SK-N-MC (cell line): ENCODE results near the gene CLIC4.

Source experiments
- EZH2 ChIP-seq: fragments of 200-600 bp; sonication (generic); IDR thresholded peaks from one replicate; pipeline ENCODE4 v1.6.1; 2017; ENCODE audit warnings: antibody characterized with exemption
- FOXP2 ChIP-seq: optimal IDR thresholded peaks from 2 replicates; pipeline ENCODE3; 2011; ENCODE audit warnings: mild to moderate bottlenecking, moderate library complexity; ENCODE audit not compliant: insufficient read depth; ENCODE audit errors: extremely low read length, control extremely low read depth
- POLR2AphosphoS5 ChIP-seq: IDR thresholded peaks from 2 replicates; pipeline ENCODE4 v1.6.1; 2012; ENCODE audit warnings: mild to moderate bottlenecking, low read depth, low read length, borderline replicate concordance

DNA sequence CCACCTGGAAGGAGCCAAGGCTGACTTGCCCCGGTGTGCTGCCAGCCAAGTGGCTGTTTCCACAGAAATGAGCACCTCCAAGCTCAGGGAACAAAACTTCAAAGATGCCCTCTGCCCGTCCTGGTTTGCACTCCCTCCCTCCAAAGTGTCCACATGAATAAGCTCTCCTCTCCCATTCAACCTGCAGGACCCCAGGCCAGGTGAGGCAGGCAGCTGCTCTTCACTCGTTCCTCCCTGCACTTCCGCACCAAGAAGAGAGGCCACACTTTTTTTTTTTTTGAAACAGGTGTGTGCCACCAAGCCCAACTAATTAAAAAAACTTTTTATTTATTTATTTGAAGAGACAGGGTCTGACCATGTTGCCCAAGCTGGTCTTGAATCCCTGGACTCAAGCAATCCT is 18.5 kb upstream of the CLIC4 start:
- no peak for TF ChIP-seq EZH2
- TF ChIP-seq POLR2AphosphoS5, result no peak
- no peak for TF ChIP-seq FOXP2
